DLD1 (cell line): Measurements from ENCODE around the gene GPRC5C.

Experiments used
- in situ Hi-C: cut with HindIII; loops from 2 replicates; pipeline ENCODE4 v1.10.0; 2017; ENCODE audit warnings: low sequenced_read_pairs

Gene GPRC5C, protein sequence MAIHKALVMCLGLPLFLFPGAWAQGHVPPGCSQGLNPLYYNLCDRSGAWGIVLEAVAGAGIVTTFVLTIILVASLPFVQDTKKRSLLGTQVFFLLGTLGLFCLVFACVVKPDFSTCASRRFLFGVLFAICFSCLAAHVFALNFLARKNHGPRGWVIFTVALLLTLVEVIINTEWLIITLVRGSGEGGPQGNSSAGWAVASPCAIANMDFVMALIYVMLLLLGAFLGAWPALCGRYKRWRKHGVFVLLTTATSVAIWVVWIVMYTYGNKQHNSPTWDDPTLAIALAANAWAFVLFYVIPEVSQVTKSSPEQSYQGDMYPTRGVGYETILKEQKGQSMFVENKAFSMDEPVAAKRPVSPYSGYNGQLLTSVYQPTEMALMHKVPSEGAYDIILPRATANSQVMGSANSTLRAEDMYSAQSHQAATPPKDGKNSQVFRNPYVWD

DNA sequence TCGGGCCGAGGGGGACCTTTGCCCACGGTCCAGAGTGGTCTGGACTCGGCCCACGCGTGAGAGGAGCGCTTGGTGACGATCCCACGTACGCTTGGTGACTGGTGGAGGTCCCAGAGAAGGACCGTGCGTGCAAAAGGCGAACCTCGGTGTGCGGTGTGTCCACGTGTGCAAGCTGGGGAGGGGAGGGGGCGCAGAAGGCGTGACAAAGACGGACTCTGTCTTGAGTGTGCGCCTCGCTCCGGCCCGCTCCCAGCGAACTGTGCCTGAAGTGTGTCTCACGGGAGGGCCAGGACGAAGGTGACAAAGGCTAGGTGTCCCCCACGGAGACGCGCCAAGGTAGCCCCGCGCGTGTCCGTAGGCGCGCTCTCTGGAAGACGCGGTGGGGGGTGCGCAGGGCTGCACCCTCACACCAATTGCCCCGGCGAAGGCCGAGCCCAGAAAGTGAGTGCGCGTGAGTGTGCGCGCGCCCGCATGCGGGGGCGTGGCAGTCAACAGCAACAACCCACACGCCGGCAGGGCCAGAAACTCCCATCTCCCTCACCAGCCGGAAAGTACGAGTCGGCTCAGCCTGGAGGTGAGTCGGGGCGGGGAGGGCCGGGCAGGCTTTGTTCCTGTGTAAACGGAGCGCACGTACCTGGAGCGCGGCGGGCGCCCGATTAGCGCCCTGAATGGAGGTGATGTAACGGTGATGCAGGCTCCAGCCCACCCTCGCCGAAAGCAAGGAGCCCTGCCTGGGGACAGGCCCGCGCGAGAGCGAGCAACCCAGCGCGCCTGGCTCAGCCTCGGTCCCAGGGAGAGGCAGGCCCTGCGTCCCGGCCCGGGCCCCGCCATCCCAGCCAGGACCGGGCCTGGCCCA is at the start of gene GPRC5C:
GPRC5C (plus strand) TSS at position 521 of the 856 bp plus-strand sequence. CDS start 7,689 bp downstream, outside the sequence.
- in situ Hi-C loops: no loop called here

DNA sequence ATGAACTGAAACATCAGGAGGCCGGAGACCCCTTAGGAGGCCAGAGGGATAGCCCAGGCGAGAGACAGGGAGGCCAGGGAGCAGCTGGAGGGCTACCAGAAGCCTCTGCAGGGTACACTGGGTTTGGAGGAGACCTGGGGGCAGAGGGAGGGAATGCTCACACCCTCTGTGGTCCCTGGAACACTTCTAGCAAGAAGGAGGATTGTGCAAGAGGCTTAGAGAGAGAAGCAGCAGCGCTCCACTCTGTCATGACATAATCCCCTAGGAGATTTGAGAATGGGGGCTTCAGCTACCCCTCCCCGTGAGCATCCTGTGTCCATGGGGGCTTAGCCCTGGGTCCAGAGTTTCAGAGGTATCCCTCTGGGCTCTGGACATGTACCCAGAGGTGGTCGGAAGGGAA is 48.7 kb upstream of the GPRC5C start:
- in situ Hi-C loops: no loop called here

DNA sequence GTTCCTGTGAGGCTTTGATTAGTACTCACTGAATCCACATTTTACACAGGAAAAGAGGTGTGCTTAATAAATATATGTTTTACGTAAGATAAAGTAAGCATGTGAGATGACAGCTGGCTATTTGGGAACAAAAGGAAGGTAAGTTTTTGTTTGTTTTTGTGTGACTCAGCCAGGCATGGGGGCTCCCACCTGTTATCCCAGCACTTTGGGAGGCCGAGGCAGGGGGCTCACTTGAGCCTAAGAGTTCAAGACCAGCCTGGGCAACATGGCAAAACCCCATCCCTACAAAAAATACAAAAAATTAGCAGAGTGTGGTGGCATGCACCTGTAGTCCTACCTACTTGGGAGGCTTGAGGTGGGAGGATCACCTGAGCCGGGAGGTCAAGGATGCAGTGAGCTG is 46.7 kb upstream of the GPRC5C start:
- in situ Hi-C loops: no loop called here

DNA sequence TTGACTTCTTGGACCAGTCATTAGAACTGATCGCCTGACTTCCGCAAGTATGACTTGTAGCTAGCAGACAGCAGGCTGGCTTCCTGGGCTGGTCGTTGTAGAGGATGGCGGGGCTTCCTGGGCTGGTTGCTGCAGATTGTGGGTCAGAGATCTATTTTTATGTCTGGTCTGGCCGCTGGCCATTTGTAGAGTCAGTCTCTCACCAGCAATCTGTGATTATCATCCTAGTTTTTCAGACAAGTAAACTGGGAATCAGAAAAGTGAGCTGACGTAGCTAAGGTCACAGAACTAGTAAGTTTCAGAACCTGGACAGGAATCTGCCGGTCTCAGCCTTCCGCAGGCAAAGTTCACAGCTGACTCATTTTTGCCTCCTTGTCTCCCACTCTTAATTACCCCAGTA is 45.5 kb upstream of the GPRC5C start:
- in situ Hi-C loops: no loop called here

DNA sequence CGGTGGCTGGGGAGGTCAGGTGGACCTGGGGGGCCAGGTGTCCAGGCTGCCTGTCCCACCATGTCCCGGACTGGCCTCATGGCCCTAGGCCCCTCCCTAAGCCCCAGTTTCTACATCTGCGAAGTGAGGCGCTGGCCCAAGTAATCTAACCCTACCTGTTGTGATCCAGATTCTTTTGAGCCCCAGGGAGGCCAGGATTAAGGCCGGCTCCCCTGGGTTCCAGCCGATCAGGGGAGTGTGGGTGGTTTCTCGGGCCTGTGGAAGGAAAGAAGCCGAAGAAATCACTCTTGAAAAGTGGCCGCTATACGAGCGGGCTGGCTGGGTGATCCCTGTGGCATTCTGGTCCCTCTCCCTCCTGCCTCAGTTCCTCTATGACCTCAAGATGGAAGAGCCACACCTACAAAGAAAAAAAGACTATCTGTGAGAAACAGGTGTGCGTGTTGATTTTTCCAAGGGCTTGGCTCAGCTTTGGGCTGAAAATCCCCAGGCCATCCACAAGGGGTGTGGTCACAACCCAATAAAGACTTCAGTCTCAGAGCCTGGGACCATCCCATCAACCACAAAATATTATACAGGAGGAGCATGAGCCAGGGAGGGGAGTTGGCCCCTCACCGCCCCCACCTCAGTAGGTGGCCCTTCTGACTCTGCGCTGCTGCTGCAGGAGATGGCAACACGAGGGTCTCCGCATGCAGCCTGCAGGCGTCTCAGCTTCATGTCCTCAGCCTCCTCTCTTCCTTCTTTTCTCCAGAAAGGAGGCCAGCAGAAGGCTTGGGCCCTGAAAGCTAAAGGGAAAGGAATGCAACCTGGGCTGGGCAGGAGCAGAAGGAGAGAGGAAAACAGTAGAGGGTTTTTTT is 44.3 kb upstream of the GPRC5C start:
- in situ Hi-C loops: no loop called here

DNA sequence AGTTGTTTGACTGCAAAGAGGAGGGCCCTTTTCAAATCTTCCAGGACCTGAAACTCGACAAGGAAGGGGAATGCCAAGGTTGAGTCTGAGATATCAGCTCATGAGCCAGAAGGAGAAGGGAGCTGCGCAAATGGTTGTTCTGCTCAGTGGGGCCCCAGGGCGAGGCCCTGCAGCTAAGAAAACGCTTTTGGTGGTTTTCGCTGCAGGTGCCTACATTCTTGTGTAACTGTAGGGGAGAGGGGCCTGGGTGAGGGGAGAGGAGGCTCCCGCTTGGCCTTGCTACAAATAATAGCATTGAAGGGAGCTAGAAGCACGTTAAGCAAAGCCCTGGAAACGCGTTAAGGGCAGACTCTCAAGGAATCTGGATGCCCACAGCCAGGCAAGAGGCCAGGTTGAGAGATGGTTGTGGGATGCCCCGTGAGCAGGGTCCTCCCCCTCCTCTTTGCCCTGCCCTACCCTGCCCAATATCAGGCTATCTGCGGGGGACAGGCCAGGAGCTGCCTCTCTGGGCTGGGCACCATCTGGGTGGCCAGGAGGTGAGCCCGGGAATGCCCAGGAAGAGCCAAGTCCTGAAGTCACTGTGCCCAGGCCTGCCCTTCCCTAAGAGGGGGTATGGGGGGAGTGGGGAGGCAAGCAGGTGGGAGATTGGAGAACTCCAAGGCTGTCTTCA is 42.7 kb upstream of the GPRC5C start:
- in situ Hi-C loops: no loop called here

DNA sequence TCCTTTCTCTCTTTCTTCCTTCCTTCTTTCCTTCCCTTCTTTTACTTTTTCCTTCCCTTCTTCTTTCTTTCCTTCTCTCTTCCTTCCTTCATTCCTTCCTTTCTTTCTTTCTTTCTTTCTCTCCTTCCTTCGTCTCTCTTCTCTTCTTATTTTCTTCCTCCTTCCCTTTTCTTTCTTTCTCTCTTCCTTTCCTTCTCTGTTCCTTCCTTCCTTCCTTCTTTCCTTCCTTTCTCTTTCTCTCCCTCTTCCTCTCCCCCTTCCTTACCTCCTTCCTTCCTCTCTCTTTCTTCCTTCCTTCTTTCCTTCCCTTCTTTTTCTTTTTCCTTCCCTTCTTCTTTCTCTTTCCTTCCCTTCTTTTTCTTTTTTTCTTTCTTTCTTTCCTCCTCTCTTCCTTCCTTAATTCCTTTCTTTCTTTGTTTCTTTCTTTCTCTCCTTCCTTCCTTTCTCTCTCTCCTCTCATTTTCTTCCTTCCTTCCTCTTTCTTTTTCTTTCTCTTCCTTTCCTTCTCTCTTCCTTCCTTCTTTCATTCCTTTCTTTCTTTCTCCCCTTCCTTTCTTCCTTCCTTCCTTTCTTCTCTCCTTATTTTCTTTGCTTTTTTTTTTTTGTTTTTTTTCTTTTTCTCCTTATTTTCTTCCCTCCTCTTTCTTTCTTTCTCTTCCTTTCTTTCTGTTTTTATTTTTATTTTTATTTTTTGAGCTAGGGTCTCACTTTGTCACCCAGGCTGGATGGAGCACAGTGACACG is 41.8 kb upstream of the GPRC5C start:
- in situ Hi-C loops: no loop called here

DNA sequence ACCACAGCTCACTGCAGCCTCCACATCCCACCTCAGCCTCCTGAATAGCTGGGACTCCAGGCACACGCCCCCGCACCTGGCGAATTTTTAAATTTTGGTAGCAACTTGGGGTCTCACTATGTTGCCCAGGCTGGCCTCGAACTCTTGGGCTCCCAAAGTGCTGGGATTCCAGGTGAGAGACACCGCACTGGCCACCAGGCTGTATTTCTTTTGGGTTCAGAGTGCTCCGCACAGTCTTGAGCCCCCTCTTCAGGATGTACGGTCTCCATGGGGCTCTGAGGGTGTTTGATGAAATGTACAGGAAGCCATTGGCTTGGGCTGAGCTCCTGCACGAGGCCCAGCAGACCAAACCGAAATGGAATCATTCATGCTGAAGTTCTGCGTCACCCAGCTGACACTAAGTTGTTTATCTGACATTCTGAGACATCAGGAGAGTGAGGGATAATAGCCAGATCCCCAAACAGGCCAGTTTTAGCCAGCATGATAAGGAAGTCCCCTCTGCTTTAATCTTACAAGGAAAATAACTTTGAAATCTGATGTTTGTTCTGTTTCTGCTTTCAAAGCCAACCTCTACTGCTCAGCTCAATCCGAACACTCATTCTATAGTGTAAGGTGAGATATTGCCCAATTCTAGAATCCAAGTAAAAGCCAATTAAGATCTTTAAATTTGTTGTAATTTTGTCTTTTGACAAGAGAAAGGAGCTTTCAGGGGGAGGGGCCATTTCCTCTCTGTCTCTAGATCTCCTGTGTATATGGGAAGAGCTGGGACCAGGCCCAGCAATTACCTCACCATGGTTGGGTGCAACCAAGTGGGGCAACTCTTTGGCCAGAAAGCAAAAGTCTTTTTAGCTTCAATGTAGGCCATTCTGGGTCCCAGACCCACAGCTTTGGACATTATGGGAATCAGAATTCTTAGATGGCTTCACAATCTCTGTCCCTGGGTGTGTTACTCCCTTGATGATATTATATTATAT is 40.9 kb upstream of the GPRC5C start:
- in situ Hi-C loops: no loop called here

DNA sequence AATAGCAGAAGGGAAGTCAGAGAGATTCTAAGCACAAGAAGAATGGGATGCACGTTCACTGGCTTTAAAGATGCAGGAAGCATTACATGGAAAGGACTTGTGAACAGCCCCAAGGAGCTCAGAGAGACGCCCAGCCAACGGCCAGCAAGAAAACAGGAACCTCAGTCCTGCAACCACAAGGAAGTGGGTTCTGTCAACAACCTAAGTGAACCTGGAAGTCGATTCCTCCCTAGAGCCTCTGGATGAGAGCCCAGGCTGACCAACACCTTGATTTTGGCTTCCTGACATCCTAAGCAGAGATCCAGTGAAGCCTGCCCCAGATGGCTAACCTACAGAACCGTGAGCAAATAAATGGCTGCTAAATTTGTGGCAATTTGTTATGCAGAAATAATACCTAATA is 40.1 kb upstream of the GPRC5C start:
- in situ Hi-C loops: no loop called here

DNA sequence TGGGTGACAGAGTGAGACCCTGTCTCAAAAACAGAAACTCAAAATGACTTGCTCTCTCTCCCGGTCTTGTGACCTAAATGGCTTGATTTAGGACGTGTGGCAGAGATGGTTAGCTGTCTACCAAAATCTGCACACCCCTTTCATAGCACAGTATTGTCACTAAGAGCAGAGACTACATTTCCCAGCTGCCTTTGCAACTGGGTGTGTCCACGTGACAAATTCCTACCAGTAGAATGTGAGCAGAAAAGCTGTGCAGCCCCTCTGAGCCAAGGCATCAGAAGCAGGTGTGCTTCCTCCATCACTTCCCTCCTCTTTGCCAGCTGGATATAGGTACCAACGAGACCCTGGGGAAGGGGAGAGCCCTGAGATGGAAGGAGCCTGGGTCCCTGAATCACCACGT is 39.0 kb upstream of the GPRC5C start:
- in situ Hi-C loops: no loop called here

DNA sequence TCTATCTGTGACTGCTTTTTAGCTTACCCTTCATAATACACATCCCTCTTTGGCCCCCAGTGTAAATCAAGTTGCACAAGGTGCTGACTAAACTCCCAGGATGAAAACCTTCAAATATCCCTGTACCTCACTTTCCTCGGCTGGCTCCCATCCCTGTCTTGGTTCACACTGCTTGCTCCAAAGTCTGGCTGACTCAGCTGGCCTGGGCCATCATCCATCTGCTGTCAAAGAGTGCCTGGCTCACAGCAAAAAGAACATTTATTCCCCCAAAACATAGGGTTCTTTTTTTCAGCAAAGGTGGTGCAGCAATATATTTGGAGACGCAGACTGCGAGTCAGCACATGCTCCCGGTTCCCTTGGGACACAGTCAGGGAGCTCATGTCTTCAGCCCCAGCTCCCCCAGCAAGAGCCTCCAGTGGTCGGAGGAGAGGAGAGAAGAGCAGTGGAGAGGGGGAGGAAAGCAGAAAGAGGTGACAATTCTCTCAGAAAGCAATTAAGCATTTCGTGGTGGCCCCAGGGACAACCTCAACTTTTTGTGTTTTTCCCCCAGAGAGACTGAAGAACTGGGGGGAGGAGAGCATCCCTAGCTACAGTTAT is 38.4 kb upstream of the GPRC5C start:
- in situ Hi-C loops: no loop called here

DNA sequence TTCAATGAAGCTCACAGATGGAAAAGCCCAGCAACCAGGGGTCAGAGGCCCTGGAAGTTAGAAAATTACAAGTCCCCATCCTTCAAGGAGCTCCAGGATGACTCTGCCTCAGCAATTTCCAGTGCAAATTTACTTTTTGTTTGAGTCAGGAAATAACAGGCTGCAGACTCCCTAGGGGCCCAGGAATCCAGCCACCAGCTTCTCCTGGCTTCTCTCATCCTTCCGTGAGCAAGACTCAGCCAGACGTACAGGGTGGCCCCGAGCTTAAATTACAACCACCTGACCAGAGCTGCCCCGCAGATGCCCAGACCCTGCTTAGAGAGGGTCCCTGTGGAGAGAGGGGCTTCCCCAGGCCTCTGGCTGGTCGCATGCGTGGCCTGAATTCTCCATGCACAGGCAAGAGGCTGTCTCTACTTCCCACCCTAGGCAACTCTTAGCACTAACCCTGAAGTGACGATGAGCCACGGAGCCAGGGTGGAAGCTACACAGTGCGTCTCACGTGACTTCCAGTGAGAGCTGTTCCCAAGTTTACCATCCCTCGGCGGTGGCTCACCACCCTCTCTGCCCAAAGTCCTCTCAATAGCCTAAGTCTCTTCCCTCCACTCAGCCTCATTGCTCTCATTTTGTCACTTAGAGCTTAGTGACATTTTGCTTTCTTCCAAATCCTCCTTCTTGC is 37.5 kb upstream of the GPRC5C start:
- in situ Hi-C loops: no loop called here

DNA sequence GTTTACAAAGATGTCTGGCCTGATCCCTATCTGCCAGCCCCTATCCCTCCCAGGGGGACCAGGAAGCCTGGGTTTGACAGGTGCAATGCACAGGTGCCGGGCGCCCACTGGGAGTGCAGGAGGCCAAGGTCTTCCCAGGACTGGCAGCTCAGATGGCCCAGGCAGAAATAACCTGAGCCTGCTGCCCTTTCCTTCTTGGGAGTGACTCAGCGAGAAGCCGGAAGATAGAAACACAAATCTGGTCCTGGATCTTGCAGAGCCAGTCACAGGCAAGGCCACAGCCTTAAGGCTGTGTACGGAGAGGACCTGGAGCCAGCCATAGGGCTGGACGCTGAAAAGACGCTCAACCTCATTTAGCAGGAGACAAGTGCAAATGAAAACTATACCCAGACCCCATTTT is 36.9 kb upstream of the GPRC5C start:
- in situ Hi-C loops: no loop called here

DNA sequence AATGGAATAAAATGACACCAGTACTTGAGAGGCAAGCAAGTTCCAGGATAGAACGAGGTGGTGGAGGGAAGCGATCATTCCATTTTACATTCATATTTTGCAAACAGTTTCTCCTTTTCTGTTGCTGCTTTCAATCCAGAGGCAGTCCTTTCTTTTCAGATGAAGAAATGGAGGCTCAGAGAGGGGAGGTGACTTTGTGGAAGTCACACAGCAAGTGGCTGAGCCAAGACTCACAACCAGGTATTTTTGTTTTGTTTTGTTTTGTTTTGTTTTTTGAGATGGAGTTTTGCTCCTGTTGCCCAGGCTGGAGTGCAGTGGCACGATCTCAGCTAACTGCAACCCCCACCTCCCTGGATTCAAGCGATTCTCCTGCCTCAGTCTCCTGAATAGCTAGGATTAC is 35.3 kb upstream of the GPRC5C start:
- in situ Hi-C loops: no loop called here

DNA sequence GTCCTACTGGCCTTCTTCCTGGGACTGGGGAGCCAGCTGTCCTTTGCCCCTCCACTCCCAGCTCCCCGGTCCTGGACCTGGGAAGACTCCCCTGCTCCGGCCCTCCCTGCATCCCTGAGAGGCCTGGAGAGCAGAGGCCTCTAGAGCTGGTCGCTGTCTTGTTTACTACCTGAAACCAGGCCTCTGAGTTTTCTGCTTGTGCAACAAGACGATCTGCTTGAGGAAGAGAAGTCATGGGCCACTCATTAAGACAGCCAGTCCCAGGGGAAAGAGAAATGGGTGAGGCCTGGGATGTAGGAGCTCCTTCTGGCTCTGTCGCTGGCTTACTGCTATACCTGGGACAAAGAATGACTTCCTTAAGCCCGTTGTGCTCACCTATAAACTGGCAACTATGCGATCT is 29.8 kb upstream of the GPRC5C start:
- in situ Hi-C loops: no loop called here

DNA sequence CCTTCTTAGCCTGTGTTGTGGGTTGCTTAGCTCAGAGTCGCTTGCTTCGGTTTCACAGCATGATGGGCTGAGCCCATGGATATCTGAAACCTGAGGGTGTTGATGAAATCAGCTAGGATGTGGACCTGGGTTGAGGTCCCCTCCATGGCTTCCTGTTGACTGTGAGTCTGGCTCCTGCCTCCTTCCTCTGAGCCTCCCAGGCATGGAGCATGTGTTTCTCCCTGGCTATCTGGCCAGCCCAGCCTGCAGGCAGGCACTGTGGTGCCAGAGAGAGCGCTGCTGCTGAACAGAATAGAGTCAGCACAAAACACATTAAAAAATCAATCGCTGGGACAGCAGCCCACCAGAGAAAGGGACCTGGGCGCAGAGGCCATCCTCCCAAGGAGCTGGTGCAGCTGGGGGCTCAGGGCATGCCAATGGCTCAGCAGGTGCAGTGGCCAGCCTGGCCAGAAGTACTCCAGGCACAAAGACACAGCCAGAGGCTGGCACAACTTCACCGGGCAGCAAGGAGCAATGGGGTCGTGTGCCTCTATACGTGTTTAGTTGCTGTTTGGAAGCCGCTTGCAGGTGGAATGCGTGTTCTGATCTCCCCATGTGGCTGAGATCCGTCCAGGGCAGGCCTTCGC is 28.3 kb upstream of the GPRC5C start:
- in situ Hi-C loops: no loop called here

DNA sequence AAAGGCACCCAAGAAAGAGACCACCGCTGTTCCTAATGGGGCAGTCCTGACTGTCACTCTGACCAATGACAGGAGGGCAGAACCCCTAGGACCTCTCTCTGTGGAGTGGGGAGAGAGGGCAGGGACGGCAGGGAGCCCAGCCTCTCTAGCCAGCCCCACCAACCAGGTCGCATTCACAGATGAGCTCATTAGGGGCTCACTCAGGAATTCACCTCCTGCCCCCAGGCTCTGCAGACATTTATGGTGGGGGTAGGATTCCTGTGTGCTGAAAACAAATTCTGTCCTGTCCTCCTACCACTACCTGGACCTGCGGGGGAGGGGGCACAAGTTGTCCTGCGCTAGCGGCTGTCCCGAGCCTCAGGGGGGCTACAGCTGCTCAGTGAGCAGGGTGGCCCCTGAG is 27.7 kb upstream of the GPRC5C start:
- in situ Hi-C loops: no loop called here
